ENCODE data around the gene MIB2. TPM values are rescaled to one million over a fixed set of nuclear protein-coding genes. Genes with fewer than 3 reads are reported as not detected.

Gene MIB2
- total and polyA plus RNA-seq, 7 experiments from 2014 or later, result 23.4 to 129 (median 60.6) TPM

- Histone ChIP-seq H3K27me3 (ENCODE audit: control insufficient read depth in 2 of 2, insufficient read depth in 2 of 2, low read length in 2 of 2) (no peaks in the 10 kb centered on the region), H3K36me3 (ENCODE audit: control insufficient read depth in 2 of 3, insufficient read depth in 3 of 3, low read length in 3 of 3) (peaks cover 0 to 17% (median 0%) of the 10 kb centered on the region in 3 experiments), H3K4me3 (ENCODE audit: low read length) (peak within 1 kb of the TSS; percentile 93), H3K27ac (ENCODE audit: low read depth, low read length) (peak within 1 kb of the TSS; percentile 98), H3K4me1 (ENCODE audit: control insufficient read depth in 2 of 2, insufficient read depth in 2 of 2, low read length in 2 of 2) (peaks cover 22 to 26% of the 10 kb centered on the region in 2 donors), H3K9me3 (ENCODE audit: control insufficient read depth in 2 of 3, low read length in 3 of 3) (no peaks in the 10 kb centered on the region)
- ChIA-PET POLR2A (interaction anchor here (0.7 to 4.9 kb wide), 5 partner anchors 33 to 71 kb away, joined by 3 to 42 read pairs (median 3); partner anchors contain the start of gene MIB2), CTCF (no interaction called here)
- peak; percentile 94 for ATAC-seq
- H3K27me3 Mint-ChIP-seq, result peaks cover 0 to 2% (median 0%) of the 10 kb centered on the region in 5 donors
- H3K4me1 Mint-ChIP-seq, result peaks cover 21 to 42% (median 31%) of the 10 kb centered on the region in 7 donors
- DNase-seq, result peak; percentile 90 to 97 (median 93)
- H3K4me3 Mint-ChIP-seq, result peak within 1 kb of the TSS; percentile 97 to 99 (median 98)
- peaks cover 0 to 6% (median 0%) of the 10 kb centered on the region in 11 donors for H3K9me3 Mint-ChIP-seq
- H3K36me3 Mint-ChIP-seq, result peaks cover 0 to 12% (median 5%) of the 10 kb centered on the region in 5 donors
- intact Hi-C loops (cut with micrococcal nuclease), result loop anchor here (1.0 to 2.0 kb wide), 8 partner anchors 24 to 176 kb away; partner anchors contain the start of genes ATAD3A (in 2 of the 2), MIB2 (in 2 of the 2), CCNL2 (in 1 of the 2) and CDK11B (in 1 of the 2)
- H3K27ac Mint-ChIP-seq, result peak within 1 kb of the TSS; percentile 98 to 100 (median 99)
Observed at GRCh38 chr1:1574721-1575537, 40.4 kb upstream of the MIB2 start, which contains the start of gene SSU72. SSU72 (minus strand) TSS chr1:1574863; CDS start chr1:1574557, 306 bp downstream.

GRCh38 chr1:1577367-1578011, 37.8 kb upstream of the MIB2 start:
- H3K9me3 Mint-ChIP-seq, result peaks cover 0 to 6% (median 0%) of the 10 kb centered on the region in 11 donors
- H3K27ac ChIP-seq (ENCODE audit: low read depth, low read length), result no peak overlapping the region
- POLR2A ChIA-PET, result interaction anchor here (0.6 to 4.9 kb wide), 6 partner anchors 15 to 164 kb away, joined by 3 to 37 read pairs (median 4); partner anchors contain the start of gene MIB2
- no peak for DNase-seq
- H3K9me3 ChIP-seq (ENCODE audit: control insufficient read depth in 2 of 3, low read length in 3 of 3), result no peaks in the 10 kb centered on the region
- peaks cover 11 to 26% (median 20%) of the 10 kb centered on the region in 7 donors for H3K4me1 Mint-ChIP-seq
- no peaks in the 10 kb centered on the region for H3K27me3 ChIP-seq (ENCODE audit: control insufficient read depth in 2 of 2, insufficient read depth in 2 of 2, low read length in 2 of 2)
- no peak overlapping the region for H3K4me3 Mint-ChIP-seq
- intact Hi-C loops (cut with micrococcal nuclease), result no loop called here
- peaks cover 0 to 10% (median 0%) of the 10 kb centered on the region in 3 experiments for H3K36me3 ChIP-seq (ENCODE audit: control insufficient read depth in 2 of 3, insufficient read depth in 3 of 3, low read length in 3 of 3)
- H3K4me3 ChIP-seq (ENCODE audit: low read length), result no peak overlapping the region
- peak overlapping the region in 2 of 9 donors; percentile 57 to 100 for H3K27ac Mint-ChIP-seq
- peaks cover 0 to 4% (median 0%) of the 10 kb centered on the region in 5 donors for H3K36me3 Mint-ChIP-seq
- peaks cover 11 to 13% of the 10 kb centered on the region in 2 donors for H3K4me1 ChIP-seq (ENCODE audit: control insufficient read depth in 2 of 2, insufficient read depth in 2 of 2, low read length in 2 of 2)
- ATAC-seq, result no peak
- CTCF ChIA-PET, result no interaction called here
- peaks cover 0 to 11% (median 6%) of the 10 kb centered on the region in 5 donors for H3K27me3 Mint-ChIP-seq

GRCh38 chr1:1578371-1578940, 36.8 kb upstream of the MIB2 start:
- peaks cover 0 to 10% (median 0%) of the 10 kb centered on the region in 3 experiments for H3K36me3 ChIP-seq (ENCODE audit: control insufficient read depth in 2 of 3, insufficient read depth in 3 of 3, low read length in 3 of 3)
- Mint-ChIP-seq H3K27me3 (peaks cover 0 to 13% (median 6%) of the 10 kb centered on the region in 5 donors), H3K27ac (peak overlapping the region in 1 of 9 donors; percentile 57), H3K9me3 (peaks cover 0 to 5% (median 0%) of the 10 kb centered on the region in 11 donors), H3K4me1 (peaks cover 5 to 20% (median 15%) of the 10 kb centered on the region in 7 donors), H3K36me3 (peaks cover 0 to 4% (median 0%) of the 10 kb centered on the region in 5 donors), H3K4me3 (no peak overlapping the region)
- ChIA-PET POLR2A (interaction anchor here (0.7 to 4.9 kb wide), 5 partner anchors 13 to 36 kb away, joined by 3 to 37 read pairs (median 4); partner anchors contain the start of gene MIB2), CTCF (interaction anchor here (0.6 kb wide), 1 partner anchor 507 kb away, joined by 5 read pairs; no protein-coding TSS in a partner anchor)
- DNase-seq, result no peak
- H3K4me1 ChIP-seq (ENCODE audit: control insufficient read depth in 2 of 2, insufficient read depth in 2 of 2, low read length in 2 of 2), result peaks cover 5 to 6% of the 10 kb centered on the region in 2 donors
- H3K4me3 ChIP-seq (ENCODE audit: low read length), result no peak overlapping the region
- ATAC-seq, result no peak
- no peak overlapping the region for H3K27ac ChIP-seq (ENCODE audit: low read depth, low read length)
- no peaks in the 10 kb centered on the region for H3K9me3 ChIP-seq (ENCODE audit: control insufficient read depth in 2 of 3, low read length in 3 of 3)
- intact Hi-C loops (cut with micrococcal nuclease), result no loop called here
- H3K27me3 ChIP-seq (ENCODE audit: control insufficient read depth in 2 of 2, insufficient read depth in 2 of 2, low read length in 2 of 2), result no peaks in the 10 kb centered on the region

GRCh38 chr1:1582585-1583346, 32.5 kb upstream of the MIB2 start:
- ChIA-PET POLR2A (no interaction called here), CTCF (interaction anchor here (1.2 kb wide), 1 partner anchor 16 kb away, joined by 3 read pairs; no protein-coding TSS in a partner anchor)
- H3K27ac ChIP-seq (ENCODE audit: low read depth, low read length), result no peak overlapping the region
- Mint-ChIP-seq H3K4me3 (no peak overlapping the region), H3K27ac (no peak overlapping the region), H3K4me1 (peaks cover 0 to 5% (median 0%) of the 10 kb centered on the region in 7 donors), H3K9me3 (no peaks in the 10 kb centered on the region), H3K27me3 (peaks cover 0 to 13% (median 9%) of the 10 kb centered on the region in 5 donors), H3K36me3 (no peaks in the 10 kb centered on the region)
- no peaks in the 10 kb centered on the region for H3K9me3 ChIP-seq (ENCODE audit: control insufficient read depth in 2 of 3, low read length in 3 of 3)
- no peak for ATAC-seq
- DNase-seq, result no peak
- H3K4me3 ChIP-seq (ENCODE audit: low read length), result no peak overlapping the region
- intact Hi-C loops (cut with micrococcal nuclease), result no loop called here
- no peaks in the 10 kb centered on the region for H3K27me3 ChIP-seq (ENCODE audit: control insufficient read depth in 2 of 2, insufficient read depth in 2 of 2, low read length in 2 of 2)
- no peaks in the 10 kb centered on the region for H3K4me1 ChIP-seq (ENCODE audit: control insufficient read depth in 2 of 2, insufficient read depth in 2 of 2, low read length in 2 of 2)
- H3K36me3 ChIP-seq (ENCODE audit: control insufficient read depth in 2 of 3, insufficient read depth in 3 of 3, low read length in 3 of 3), result no peaks in the 10 kb centered on the region

GRCh38 chr1:1583347-1584010, 31.8 kb upstream of the MIB2 start:
- Histone ChIP-seq H3K36me3 (ENCODE audit: control insufficient read depth in 2 of 3, insufficient read depth in 3 of 3, low read length in 3 of 3) (no peaks in the 10 kb centered on the region), H3K9me3 (ENCODE audit: control insufficient read depth in 2 of 3, low read length in 3 of 3) (no peaks in the 10 kb centered on the region), H3K4me1 (ENCODE audit: control insufficient read depth in 2 of 2, insufficient read depth in 2 of 2, low read length in 2 of 2) (no peaks in the 10 kb centered on the region), H3K27ac (ENCODE audit: low read depth, low read length) (no peak overlapping the region), H3K4me3 (ENCODE audit: low read length) (no peak overlapping the region), H3K27me3 (ENCODE audit: control insufficient read depth in 2 of 2, insufficient read depth in 2 of 2, low read length in 2 of 2) (no peaks in the 10 kb centered on the region)
- Mint-ChIP-seq H3K9me3 (no peaks in the 10 kb centered on the region), H3K27me3 (peaks cover 0 to 13% (median 9%) of the 10 kb centered on the region in 5 donors), H3K4me3 (no peak overlapping the region), H3K36me3 (no peaks in the 10 kb centered on the region), H3K4me1 (peaks cover 0 to 5% (median 0%) of the 10 kb centered on the region in 7 donors), H3K27ac (no peak overlapping the region)
- CTCF ChIA-PET, result interaction anchor here (0.6 kb wide), 1 partner anchor 96 kb away, joined by 4 read pairs; no protein-coding TSS in a partner anchor
- intact Hi-C loops (cut with micrococcal nuclease), result no loop called here
- no peak for DNase-seq
- ATAC-seq, result no peak
- POLR2A ChIA-PET, result no interaction called here
